GM18505 (cell line): Measurements from ENCODE around the gene ATP5F1C.
A peak's percentile ranks its signal among the peaks of the same experiment; 100 is the strongest.
"Not testable (repeated sequence)": the region's sequence is repeated elsewhere in the genome, so short reads cannot be mapped to it uniquely, and the experiment has no call there.

Experiments used
- ATAC-seq: cut with Tn5 transposase; IDR thresholded peaks from one replicate; pipeline ENCODE4 v1.9.1; 2021; ENCODE audit not compliant: unreplicated experiment
- POLR2A ChIP-seq: IDR thresholded peaks from 4 replicates; pipeline ENCODE4 v1.6.1; 2011; ENCODE audit warnings: borderline replicate concordance; ENCODE audit not compliant: insufficient read depth, insufficient read length; ENCODE audit errors: extremely low read depth

ATP5F1C gene

DNA sequence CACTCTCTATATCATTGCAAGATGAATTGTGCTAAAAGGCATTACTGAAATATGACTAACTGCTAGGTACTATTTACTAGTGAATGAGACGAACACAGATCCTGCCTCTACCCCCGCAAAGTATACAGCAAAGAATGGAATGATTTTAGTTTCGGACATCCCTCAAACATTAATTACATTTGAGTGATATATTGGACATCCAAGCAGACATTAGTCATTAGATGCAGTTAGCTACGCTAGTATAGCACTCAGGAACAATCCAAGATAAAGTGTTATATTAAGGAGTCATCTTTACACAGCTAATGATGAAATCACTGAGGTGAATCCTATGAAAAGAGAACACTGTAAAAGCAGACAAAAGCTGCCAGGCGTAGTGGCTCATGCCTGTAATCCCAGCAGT, 23.0 kb downstream of the ATP5F1C start:
- no peak for ATAC-seq
- TF ChIP-seq POLR2A, result no peak

DNA sequence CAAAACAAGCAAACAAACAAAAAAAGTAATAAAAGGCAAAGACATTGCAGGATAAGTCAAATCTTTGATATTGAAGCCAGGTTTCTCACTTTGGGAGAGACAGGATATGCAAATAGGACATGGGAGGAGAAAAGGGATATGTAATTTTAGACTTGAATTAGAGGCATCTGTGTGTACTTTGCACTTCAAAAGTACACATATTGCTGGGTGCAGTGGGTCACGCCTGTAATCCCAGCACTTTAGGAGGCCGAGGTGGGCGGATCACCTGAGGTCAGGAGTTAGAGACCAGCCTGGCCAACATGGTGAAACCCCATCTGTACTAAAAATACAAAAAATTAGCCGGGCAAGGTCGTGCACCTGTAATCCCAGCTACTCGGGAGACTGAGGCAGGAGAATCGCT, 23.8 kb downstream of the ATP5F1C start:
- not testable (repeated sequence) for ATAC-seq

DNA sequence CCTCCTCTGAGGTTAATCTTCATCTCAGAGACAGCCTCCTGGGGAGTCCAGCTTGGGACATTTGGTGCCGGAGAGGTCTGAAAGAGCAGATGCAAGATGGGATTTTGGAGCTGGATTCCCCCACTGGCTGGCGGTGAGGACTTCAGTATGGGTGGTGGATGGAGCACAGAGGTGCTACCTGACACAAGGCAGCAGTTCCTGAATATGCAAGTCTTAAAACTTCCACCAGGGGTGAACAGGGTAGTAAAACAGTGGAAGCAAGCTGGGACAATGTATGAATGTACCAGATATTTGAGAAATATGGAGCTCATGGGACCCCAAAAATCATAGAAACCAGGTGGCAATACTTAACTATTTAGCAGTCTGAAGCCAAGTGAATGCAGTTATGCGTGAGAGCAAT, 25.5 kb downstream of the ATP5F1C start:
- no peak for TF ChIP-seq POLR2A
- ATAC-seq, result no peak

DNA sequence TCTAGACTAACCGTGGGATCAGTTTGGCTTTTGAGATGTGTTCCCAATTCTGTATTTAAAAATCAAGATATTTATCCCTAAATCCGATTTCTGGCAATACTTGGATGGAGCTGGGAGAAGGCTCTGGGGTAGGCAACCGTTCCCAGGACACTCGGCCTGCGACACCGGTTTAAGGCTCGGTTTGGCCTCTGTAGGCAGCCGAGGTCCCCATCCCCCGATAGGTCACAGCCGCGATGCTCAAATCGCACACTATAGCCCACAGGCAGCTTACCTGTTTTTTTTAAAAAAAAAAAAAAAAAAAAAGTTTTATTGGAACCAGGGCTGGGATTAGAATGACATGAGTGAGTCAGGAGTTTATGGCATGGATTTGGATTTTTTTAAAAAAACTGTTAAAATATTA, 29.6 kb downstream of the ATP5F1C start:
- TF ChIP-seq POLR2A, result no peak
- no peak for ATAC-seq

DNA sequence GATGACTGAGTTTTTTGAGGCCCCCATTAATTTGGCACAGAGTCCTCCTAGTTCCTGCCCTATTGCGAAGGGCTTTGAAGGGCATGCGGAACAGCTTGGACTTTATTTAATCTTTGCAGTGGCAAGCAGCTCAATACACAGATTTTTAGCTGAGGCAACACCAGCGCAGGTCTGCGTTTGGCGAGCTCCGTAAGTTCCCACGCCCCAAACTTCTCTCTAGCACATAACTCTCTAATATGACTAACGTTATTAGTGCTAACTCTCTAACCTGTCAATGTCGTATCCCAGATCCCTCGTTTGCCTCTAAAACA, 30.0 kb downstream of the ATP5F1C start:
- no peak for TF ChIP-seq POLR2A
- peak; percentile 8 for ATAC-seq

DNA sequence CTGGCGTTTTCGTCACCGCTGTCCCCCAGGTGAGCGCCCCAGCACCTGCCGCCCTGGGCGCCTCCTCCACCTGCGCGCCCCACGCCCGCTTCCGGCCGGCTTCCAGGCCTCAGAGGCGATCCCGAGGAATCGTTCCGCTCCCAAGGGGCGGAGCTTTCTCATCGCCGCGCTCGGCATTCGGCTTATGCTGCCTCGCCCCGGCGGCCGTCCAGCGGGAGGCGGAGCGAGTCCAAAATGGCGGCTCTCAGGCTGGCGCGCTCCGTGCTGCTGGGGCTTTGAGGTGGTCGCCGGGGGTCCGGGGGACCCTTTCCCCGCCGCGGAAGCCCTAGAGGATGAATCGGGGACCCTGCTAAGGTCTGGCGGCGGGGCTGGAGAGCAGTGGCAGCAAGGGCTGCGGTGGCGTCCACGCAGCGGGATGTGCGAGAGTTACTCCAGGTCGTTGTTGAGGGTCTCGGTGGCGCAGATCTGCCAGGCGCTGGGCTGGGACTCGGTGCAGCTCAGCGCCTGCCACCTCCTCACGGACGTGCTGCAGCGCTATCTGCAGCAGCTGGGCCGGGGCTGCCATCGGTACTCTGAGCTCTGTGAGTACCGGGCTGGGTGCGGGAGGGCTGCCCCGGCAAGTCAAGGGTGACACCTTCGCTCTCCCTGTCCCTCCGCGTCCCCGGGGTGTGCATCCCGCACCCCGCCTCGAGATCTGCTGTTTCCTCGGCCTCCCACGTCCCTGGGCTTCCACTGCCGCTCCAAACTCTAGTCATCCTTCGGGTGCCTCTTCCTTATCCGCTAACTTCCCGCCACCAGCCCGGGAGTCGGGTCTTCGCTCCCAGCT, 30.5 kb downstream of the ATP5F1C start, which contains the start of gene TAF3:
TAF3 (plus strand) TSS at position 211 of the 826 bp plus-strand sequence; CDS start at position 416, 205 bp downstream.
- TF ChIP-seq POLR2A, result peak; percentile 91
- peak; percentile 89 for ATAC-seq

DNA sequence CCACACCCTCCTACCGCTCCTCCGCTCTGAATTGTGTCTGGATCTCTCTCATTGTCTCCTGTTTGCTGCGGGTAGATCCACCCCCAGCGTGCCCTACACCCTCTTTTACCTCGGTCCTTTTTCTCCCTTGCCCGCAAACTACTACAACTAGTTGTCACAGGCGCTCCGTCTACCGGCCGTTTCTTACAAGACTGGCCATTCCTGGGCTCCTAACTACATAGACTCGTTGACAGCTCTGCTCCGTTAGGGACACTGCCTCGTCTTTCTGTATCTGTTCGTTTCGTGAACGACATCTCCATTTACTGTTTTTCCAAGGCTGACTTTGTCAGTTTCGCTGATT, 31.1 kb downstream of the ATP5F1C start:
- TF ChIP-seq POLR2A, result no peak

DNA sequence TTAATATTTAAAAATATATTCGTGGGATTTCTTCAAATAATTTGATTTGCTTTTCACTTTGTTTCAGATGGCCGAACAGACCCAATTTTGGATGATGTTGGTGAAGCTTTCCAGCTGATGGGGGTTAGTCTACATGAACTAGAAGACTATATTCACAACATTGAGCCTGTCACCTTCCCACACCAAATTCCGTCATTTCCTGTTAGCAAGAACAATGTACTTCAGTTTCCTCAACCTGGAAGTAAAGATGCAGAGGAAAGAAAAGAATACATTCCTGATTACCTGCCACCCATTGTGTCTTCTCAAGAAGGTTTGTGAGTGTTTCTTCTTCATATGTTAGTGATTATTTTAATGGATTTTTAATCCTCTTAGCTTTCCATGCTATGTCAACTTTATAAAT, 36.3 kb downstream of the ATP5F1C start:
- no peak for ATAC-seq
- no peak for TF ChIP-seq POLR2A

More for the DNA sequence above, 31.1 kb downstream of the ATP5F1C start:
- peak; percentile 36 for ATAC-seq

DNA sequence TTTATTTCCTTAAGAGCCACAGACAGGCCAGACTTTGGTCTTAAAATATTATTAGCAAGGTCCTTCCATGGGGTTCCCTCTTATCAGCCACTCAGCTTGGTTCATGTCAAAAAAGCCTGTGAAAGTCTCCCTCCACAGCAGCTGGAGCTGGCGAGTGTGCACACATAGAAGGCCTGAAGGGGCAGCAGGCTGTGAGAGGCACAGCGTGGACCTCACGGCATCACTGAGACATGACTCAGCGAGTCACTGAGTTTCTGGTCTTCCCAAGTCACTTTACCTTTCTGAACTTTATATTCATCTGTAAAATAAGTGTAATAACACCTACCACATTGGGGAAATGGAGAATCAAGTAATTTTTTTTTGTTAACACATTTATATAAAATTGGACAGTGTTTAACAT, 39.0 kb downstream of the ATP5F1C start:
- no peak for ATAC-seq
- TF ChIP-seq POLR2A, result no peak

DNA sequence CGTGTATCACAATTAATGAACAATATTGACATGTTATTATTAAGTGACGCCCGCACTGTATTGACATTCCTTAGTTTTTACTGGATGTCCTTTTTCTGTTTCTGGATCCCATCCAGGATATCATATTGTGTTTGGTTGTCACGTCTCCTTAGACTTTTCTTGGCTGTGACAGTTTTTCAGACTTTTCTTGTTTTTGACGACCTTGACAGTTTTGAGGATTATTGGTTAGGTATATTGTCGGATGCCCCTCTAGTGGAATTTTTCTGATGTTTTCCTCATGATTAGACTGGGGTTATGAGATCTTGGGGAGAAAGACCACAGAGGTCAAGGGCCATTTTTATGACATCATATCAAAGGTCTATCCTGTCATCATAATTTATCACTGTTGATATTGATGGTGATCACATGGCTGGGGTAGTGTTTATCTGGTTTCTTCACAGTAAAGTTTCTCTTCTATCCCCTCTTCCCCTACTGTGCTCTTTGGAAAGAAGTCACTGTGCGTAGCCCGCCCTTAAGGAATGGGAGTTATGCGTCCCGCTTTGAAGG, 41.4 kb downstream of the ATP5F1C start:
- no peak for TF ChIP-seq POLR2A
- no peak for ATAC-seq

DNA sequence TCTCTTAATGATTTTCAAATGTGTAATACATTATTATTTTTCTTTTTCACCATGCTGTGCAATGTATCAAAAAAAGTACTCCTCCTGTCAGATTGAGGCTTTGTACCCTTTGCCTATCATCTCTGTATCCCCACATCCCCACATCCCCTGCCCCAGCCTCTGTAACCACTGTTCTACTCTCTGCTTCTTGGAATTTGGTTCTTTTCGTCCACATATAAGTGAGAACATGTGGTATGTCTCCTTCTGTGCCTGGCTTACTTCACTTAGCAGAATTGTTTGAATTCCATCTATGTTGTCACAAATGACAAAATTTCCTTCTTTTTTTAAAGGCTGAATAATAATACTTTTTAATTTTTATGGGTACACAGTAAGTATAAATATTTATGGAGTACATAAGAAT, 44.1 kb downstream of the ATP5F1C start:
- no peak for ATAC-seq
- no peak for TF ChIP-seq POLR2A

DNA sequence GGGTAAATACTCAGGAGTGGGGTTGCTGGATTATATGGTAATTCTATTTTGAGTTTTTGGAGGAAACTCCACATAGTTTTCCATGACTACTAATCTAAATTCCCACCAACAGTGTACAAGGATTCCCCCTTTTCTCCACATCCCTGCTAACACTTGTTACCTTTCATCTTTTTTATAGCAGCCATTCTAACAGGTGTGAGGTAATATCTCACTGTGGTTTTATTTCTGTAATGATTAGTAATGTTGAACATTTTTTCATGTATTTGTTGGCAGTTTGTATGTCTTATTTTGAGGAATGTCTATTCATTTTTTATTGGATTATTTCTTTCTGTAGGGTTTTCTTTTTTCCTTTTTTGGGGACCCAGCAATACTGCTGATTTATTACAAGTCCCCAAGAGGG, 45.2 kb downstream of the ATP5F1C start:
- no peak for ATAC-seq
- TF ChIP-seq POLR2A, result no peak

DNA sequence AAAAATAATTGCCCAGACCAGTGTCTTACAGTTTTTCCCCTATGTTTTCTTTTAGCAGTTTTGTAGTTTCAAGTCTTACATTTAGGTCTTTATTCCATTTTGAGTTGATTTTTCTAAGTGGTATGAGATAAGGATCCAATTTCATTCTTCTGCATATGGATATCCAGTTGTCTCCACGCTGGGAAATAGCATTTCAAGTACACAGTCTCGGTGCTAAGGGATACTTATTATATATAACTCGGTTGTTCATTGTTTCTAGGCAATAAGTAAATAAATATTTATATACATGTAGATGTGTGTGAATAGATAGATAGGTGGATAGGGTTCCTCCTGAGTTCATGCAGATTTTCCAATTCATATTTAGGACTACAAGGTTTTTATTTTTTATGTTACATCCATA, 46.3 kb downstream of the ATP5F1C start:
- ATAC-seq, result no peak
- no peak for TF ChIP-seq POLR2A

DNA sequence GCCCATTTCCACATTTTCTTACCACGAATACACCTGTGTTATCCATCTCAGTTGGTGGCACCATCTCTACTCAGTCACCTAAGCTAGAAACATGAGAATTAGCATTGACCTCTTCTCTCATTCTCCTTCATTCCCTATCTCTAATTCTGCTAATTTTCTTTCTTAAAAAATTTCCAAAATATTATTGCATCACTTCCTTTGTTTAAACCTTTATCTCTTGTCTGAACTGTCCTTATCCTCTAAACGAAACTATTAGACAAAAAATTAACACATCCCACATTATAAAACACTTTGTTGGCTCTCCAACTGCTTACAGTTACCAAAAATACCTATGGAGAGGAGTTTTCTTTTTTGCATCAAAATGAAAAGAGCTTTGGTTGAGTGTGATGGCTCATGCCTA, 48.6 kb downstream of the ATP5F1C start:
- TF ChIP-seq POLR2A, result no peak
- no peak for ATAC-seq
